Measurements from ENCODE around the gene LEMD3. TPM values are rescaled to one million over a fixed set of nuclear protein-coding genes. Genes with fewer than 3 reads are reported as not detected.
A peak's percentile ranks its signal among the peaks of the same experiment; 100 is the strongest.

Gene LEMD3
- 25.7 TPM for total RNA-seq
- polyA plus RNA-seq = 21.4 TPM
- long read RNA-seq, donor 1, full-length matches to known transcripts = 1 of 1 reads
- long read RNA-seq, donor 1, partial matches to known transcripts = 0 of 1 reads
- long read RNA-seq, donor 1, other reads (novel, unspliced or antisense) = 0 of 1 reads
- long read RNA-seq, donor 2 = 0 reads
- long read RNA-seq, donor 3, full-length matches to known transcripts = 4 of 4 reads
- long read RNA-seq, donor 3, partial matches to known transcripts = 0 of 4 reads
- long read RNA-seq, donor 3, other reads (novel, unspliced or antisense) = 0 of 4 reads
- long read RNA-seq, donor 4, full-length matches to known transcripts = 5 of 5 reads
- long read RNA-seq, donor 4, partial matches to known transcripts = 0 of 5 reads
- long read RNA-seq, donor 4, other reads (novel, unspliced or antisense) = 0 of 5 reads
- long read RNA-seq, donor 5, full-length matches to known transcripts = 8 of 8 reads
- long read RNA-seq, donor 5, partial matches to known transcripts = 0 of 8 reads
- long read RNA-seq, donor 5, other reads (novel, unspliced or antisense) = 0 of 8 reads
- long read RNA-seq, donor 6, full-length matches to known transcripts = 6 of 6 reads
- long read RNA-seq, donor 6, partial matches to known transcripts = 0 of 6 reads
- long read RNA-seq, donor 6, other reads (novel, unspliced or antisense) = 0 of 6 reads
- long read RNA-seq, donor 7, full-length matches to known transcripts = 2 of 2 reads
- long read RNA-seq, donor 7, partial matches to known transcripts = 0 of 2 reads
- long read RNA-seq, donor 7, other reads (novel, unspliced or antisense) = 0 of 2 reads
- long read RNA-seq, donor 8, full-length matches to known transcripts = 2 of 2 reads
- long read RNA-seq, donor 8, partial matches to known transcripts = 0 of 2 reads
- long read RNA-seq, donor 8, other reads (novel, unspliced or antisense) = 0 of 2 reads
- long read RNA-seq, donor 9, full-length matches to known transcripts = 8 of 8 reads
- long read RNA-seq, donor 9, partial matches to known transcripts = 0 of 8 reads
- long read RNA-seq, donor 9, other reads (novel, unspliced or antisense) = 0 of 8 reads
- long read RNA-seq, donor 10, full-length matches to known transcripts = 8 of 8 reads
- long read RNA-seq, donor 10, partial matches to known transcripts = 0 of 8 reads
- long read RNA-seq, donor 10, other reads (novel, unspliced or antisense) = 0 of 8 reads

GRCh38 chr12:65169320-65170208 is at the start of gene LEMD3:
Gene LEMD3 (plus strand): TSS chr12:65169583. CDS start chr12:65169597, 14 bp downstream.
- WGBS = under 1% methylated on average over 91 of the region's 91 CpGs
- Histone ChIP-seq H3K36me3 (ENCODE audit: control insufficient read depth in 2 of 2, insufficient read depth in 2 of 2, low read length in 1 of 2) (peaks cover 0 to 5% of the 10 kb centered on the region in 2 donors), H3K4me1 (ENCODE audit: control insufficient read depth in 2 of 2, insufficient read depth in 2 of 2, low read length in 2 of 2) (peaks cover 16 to 19% of the 10 kb centered on the region in 2 donors)

DNA sequence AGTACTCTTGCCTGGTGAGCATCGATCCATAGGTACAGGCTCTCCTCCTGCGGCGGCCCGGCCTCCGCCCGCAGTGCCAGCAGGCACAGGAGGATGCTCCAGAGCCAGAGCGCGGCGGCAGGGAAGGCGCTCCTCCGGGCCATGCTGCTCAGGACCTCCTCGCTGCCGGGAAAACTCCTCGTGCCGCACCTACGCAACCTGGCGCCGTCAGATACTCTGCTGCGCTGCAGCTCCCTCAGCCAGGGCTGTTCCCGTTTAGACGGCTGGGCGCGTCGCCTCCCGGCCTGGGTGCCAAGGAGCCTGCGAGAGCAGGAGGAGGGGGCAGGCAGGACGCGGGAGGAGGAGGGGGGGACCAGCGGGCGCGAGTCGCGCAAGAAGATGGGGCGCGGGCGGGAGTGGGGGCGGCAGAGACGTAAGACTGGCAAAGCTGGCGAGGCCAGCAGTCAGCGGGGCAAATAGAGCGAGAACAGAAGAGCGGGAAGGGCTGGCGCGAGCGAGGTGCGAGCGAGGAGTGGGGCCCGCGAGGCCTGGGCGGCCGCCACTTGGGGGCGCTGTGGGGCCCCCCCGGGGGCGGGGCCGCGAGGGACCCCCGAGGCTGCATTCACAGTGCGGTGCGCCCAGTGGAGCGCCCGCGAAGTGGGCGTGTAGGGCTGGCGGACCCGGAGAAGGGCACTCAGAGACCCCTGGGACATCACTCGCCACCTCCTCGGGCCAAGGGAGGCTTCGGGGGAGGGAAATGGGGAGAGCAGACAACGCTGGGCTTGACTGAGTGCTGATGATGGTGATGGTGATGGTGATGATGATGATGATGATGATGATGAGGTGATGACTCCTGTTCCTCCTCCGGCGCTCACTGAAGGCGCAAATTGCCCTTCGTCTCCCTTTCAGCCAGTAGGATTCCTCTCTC is 48.1 kb upstream of the LEMD3 start, which contains the start of gene WIF1:
TSS of gene WIF1 (minus strand) at position 257 of the 907 bp plus-strand sequence. CDS start at position 143, 114 bp downstream.
- Histone ChIP-seq H3K36me3 (ENCODE audit: control insufficient read depth in 2 of 2, insufficient read depth in 2 of 2, low read length in 1 of 2) (no peaks in the 10 kb centered on the region), H3K9me3 (ENCODE audit: control insufficient read depth in 2 of 2, insufficient read depth in 1 of 2, low read length in 1 of 2) (peaks cover 0 to 6% of the 10 kb centered on the region in 2 donors), H3K4me1 (ENCODE audit: control insufficient read depth in 2 of 2, insufficient read depth in 2 of 2, low read length in 2 of 2) (peaks cover 3 to 5% of the 10 kb centered on the region in 2 donors), H3K27me3 (ENCODE audit: control insufficient read depth in 2 of 2, insufficient read depth in 1 of 2, low read length in 1 of 2) (peaks cover 12 to 52% of the 10 kb centered on the region in 2 donors), H3K27ac (ENCODE audit: low read depth in 1 of 2, low read length in 1 of 2) (no peak within 1 kb of the TSS), H3K4me3 (ENCODE audit: low read length in 2 of 2) (peak within 1 kb of the TSS in 1 of 2 donors; percentile 29)
- WGBS = 5% methylated on average over 73 of the region's 73 CpGs
- peak in 3 of 9 donors; percentile 5 to 26 (median 12) for DNase-seq (ENCODE audit: low read depth in 6 of 9, low spot score in 9 of 9)

More at GRCh38 chr12:65169320-65170208, at the start of gene LEMD3:
- peak; percentile 82 to 97 (median 91) for DNase-seq (ENCODE audit: low read depth in 6 of 9, low spot score in 9 of 9)
- Histone ChIP-seq H3K4me3 (ENCODE audit: low read length in 2 of 2) (peak within 1 kb of the TSS; percentile 89 to 92), H3K9me3 (ENCODE audit: control insufficient read depth in 2 of 2, insufficient read depth in 1 of 2, low read length in 1 of 2) (peaks cover 0 to 4% of the 10 kb centered on the region in 2 donors), H3K27me3 (ENCODE audit: control insufficient read depth in 2 of 2, insufficient read depth in 1 of 2, low read length in 1 of 2) (no peaks in the 10 kb centered on the region), H3K27ac (ENCODE audit: low read depth in 1 of 2, low read length in 1 of 2) (peak within 1 kb of the TSS; percentile 94 to 95)

GRCh38 chr12:65121956-65122469 is 47.4 kb upstream of the LEMD3 start:
- Histone ChIP-seq H3K27me3 (ENCODE audit: control insufficient read depth in 2 of 2, insufficient read depth in 1 of 2, low read length in 1 of 2) (peaks cover 12 to 52% of the 10 kb centered on the region in 2 donors), H3K9me3 (ENCODE audit: control insufficient read depth in 2 of 2, insufficient read depth in 1 of 2, low read length in 1 of 2) (peaks cover 0 to 6% of the 10 kb centered on the region in 2 donors), H3K36me3 (ENCODE audit: control insufficient read depth in 2 of 2, insufficient read depth in 2 of 2, low read length in 1 of 2) (no peaks in the 10 kb centered on the region), H3K27ac (ENCODE audit: low read depth in 1 of 2, low read length in 1 of 2) (no peak overlapping the region), H3K4me1 (ENCODE audit: control insufficient read depth in 2 of 2, insufficient read depth in 2 of 2, low read length in 2 of 2) (peaks cover 3 to 5% of the 10 kb centered on the region in 2 donors), H3K4me3 (ENCODE audit: low read length in 2 of 2) (no peak overlapping the region)
- no peak for DNase-seq (ENCODE audit: low read depth in 6 of 9, low spot score in 9 of 9)
- 84% methylated on average over 34 of the region's 34 CpGs for WGBS

DNA sequence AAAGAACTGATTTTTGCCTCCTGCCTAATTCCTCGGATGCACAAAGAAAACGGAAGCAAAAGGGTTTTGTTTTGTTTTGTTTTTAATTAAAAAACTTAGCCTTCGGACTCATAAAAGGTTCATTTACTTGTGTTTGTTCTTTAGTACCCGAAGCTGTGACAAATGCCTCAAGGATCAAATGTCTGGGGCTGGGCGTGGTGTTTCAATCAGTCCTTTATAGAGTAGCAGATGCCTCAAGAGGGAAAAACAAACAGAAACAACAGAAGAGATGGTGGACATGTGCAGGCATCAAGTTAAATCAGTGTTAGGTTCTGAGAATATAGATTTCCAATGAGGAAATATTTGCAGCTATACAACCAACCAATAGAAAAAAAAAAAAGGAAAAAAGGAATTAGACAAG is 46.7 kb upstream of the LEMD3 start:
- Histone ChIP-seq H3K27me3 (ENCODE audit: control insufficient read depth in 2 of 2, insufficient read depth in 1 of 2, low read length in 1 of 2) (peaks cover 12 to 50% of the 10 kb centered on the region in 2 donors), H3K36me3 (ENCODE audit: control insufficient read depth in 2 of 2, insufficient read depth in 2 of 2, low read length in 1 of 2) (no peaks in the 10 kb centered on the region), H3K4me3 (ENCODE audit: low read length in 2 of 2) (no peak overlapping the region), H3K27ac (ENCODE audit: low read depth in 1 of 2, low read length in 1 of 2) (no peak overlapping the region), H3K9me3 (ENCODE audit: control insufficient read depth in 2 of 2, insufficient read depth in 1 of 2, low read length in 1 of 2) (peaks cover 0 to 6% of the 10 kb centered on the region in 2 donors), H3K4me1 (ENCODE audit: control insufficient read depth in 2 of 2, insufficient read depth in 2 of 2, low read length in 2 of 2) (peaks cover 3 to 5% of the 10 kb centered on the region in 2 donors)
- 90% methylated on average over 5 of the region's 5 CpGs for WGBS
- no peak for DNase-seq (ENCODE audit: low read depth in 6 of 9, low spot score in 9 of 9)

DNA sequence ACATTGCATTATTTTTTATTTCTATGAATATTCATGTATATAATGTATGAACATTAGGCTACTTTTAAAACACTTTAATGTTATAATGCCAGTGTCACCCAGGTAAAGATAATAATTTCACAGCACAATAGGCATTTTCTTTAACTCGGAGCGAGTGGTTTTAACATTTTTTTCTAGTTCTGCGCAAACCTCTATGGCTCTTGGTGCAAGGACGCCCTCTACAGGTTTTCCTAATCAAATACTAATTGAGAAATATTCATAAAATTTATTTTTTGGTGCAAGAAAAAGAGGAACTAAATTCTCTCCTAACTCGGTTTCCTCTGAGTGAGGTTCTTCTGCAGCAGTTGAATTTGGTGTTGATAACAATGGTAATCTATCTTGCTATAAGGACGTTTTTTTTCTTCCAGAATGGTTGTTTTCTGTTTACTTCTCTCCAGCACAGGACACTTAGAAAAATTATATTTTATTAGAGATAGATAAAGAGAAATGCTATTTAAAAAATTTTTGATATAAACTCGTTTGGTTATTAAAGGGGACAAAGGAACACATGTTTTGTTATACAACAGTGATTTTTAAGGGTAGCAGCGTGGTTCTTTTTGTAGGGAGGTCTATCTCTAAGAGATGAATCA is 45.8 kb upstream of the LEMD3 start:
- WGBS = 7% methylated on average over 8 of the region's 8 CpGs
- no peak overlapping the region for H3K27ac ChIP-seq (ENCODE audit: low read depth in 1 of 2, low read length in 1 of 2)
- peaks cover 3 to 5% of the 10 kb centered on the region in 2 donors for H3K4me1 ChIP-seq (ENCODE audit: control insufficient read depth in 2 of 2, insufficient read depth in 2 of 2, low read length in 2 of 2)
- peaks cover 12 to 45% of the 10 kb centered on the region in 2 donors for H3K27me3 ChIP-seq (ENCODE audit: control insufficient read depth in 2 of 2, insufficient read depth in 1 of 2, low read length in 1 of 2)
- H3K36me3 ChIP-seq (ENCODE audit: control insufficient read depth in 2 of 2, insufficient read depth in 2 of 2, low read length in 1 of 2) = no peaks in the 10 kb centered on the region
- no peak overlapping the region for H3K4me3 ChIP-seq (ENCODE audit: low read length in 2 of 2)
- peak in 4 of 9 donors; percentile 5 to 33 (median 10) for DNase-seq (ENCODE audit: low read depth in 6 of 9, low spot score in 9 of 9)
- H3K9me3 ChIP-seq (ENCODE audit: control insufficient read depth in 2 of 2, insufficient read depth in 1 of 2, low read length in 1 of 2) = peaks cover 0 to 6% of the 10 kb centered on the region in 2 donors

DNA sequence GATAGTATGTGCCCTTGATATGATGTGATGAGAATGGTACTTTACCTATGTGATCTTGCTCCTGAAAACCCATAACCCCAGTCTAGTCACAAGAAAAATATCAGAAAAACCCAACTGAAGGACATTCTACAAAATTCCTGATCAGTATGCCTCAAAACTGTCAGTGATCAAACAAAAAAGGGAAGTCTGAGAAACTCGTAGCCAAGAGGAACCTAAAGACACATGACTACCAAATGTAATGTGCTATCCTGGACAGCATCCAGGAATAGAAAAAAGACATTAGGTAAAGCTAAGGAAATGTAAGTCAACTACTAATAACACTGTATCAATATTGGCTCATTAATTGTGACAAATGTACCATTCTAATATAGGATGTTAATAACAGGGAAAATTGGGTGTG is 44.1 kb upstream of the LEMD3 start:
- Histone ChIP-seq H3K4me3 (ENCODE audit: low read length in 2 of 2) (no peak overlapping the region), H3K4me1 (ENCODE audit: control insufficient read depth in 2 of 2, insufficient read depth in 2 of 2, low read length in 2 of 2) (peaks cover 3 to 5% of the 10 kb centered on the region in 2 donors), H3K36me3 (ENCODE audit: control insufficient read depth in 2 of 2, insufficient read depth in 2 of 2, low read length in 1 of 2) (no peaks in the 10 kb centered on the region), H3K27ac (ENCODE audit: low read depth in 1 of 2, low read length in 1 of 2) (no peak overlapping the region), H3K27me3 (ENCODE audit: control insufficient read depth in 2 of 2, insufficient read depth in 1 of 2, low read length in 1 of 2) (peaks cover 12 to 33% of the 10 kb centered on the region in 2 donors), H3K9me3 (ENCODE audit: control insufficient read depth in 2 of 2, insufficient read depth in 1 of 2, low read length in 1 of 2) (peaks cover 0 to 6% of the 10 kb centered on the region in 2 donors)
- no peak for DNase-seq (ENCODE audit: low read depth in 6 of 9, low spot score in 9 of 9)
- WGBS = 0% methylated on average over 1 of the region's 1 CpG

DNA sequence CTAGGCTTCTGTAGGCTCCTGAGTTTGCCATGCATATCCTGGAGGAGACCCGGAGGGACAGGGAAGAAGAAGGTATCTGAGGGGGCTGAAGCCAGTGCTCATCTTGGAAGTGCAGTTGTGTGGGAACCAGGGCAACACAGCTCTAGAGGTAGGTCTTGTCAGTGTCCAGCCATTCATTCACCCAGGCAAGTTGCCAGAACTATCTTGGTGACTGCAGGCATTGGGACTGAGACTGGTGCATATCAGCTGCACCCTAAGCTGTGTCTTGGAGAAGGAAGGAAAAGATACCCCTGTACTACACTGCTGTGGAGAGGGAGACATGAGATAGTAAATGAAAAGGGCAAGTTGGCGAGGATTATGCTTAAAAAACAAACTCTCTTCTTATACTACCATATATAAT is 43.4 kb upstream of the LEMD3 start:
- no peak for DNase-seq (ENCODE audit: low read depth in 6 of 9, low spot score in 9 of 9)
- peaks cover 0 to 6% of the 10 kb centered on the region in 2 donors for H3K9me3 ChIP-seq (ENCODE audit: control insufficient read depth in 2 of 2, insufficient read depth in 1 of 2, low read length in 1 of 2)
- no peaks in the 10 kb centered on the region for H3K36me3 ChIP-seq (ENCODE audit: control insufficient read depth in 2 of 2, insufficient read depth in 2 of 2, low read length in 1 of 2)
- H3K27me3 ChIP-seq (ENCODE audit: control insufficient read depth in 2 of 2, insufficient read depth in 1 of 2, low read length in 1 of 2) = peaks cover 7 to 26% of the 10 kb centered on the region in 2 donors
- 93% methylated on average over 2 of the region's 2 CpGs for WGBS
- H3K27ac ChIP-seq (ENCODE audit: low read depth in 1 of 2, low read length in 1 of 2) = no peak overlapping the region
- H3K4me3 ChIP-seq (ENCODE audit: low read length in 2 of 2) = no peak overlapping the region
- H3K4me1 ChIP-seq (ENCODE audit: control insufficient read depth in 2 of 2, insufficient read depth in 2 of 2, low read length in 2 of 2) = peaks cover 3% of the 10 kb centered on the region in 2 donors

Measured in thymus (tissue), 14 donors.